ENCODE measurements around the gene AP2B1. TPM values are rescaled to one million over a fixed set of nuclear protein-coding genes. Genes with fewer than 3 reads are reported as not detected.

The AP2B1 gene
- total and polyA plus RNA-seq, 9 of the 15 experiments (the other 6 are each of a cell fraction or from before 2014, with no cell fraction given) = 60.1 to 287 (median 105) TPM

- H3K9me3 ChIP-seq (replicated peaks; ENCODE audit: control insufficient read depth, insufficient read depth, low read depth, low read length) = no peaks in the 10 kb centered on the region
- no peak overlapping the region for H2AFZ ChIP-seq (ENCODE audit: low read depth, low read length)
- no peaks in the 10 kb centered on the region; the same call in 1 of the 2 replicates for H4K20me1 ChIP-seq (replicated peaks; ENCODE audit: control insufficient read depth, insufficient read depth, low read length)
- WGBS (ENCODE audit: insufficient coverage, low coverage, missing lambda C conversion rate) = 5% methylated on average over 5 of the region's 6 CpGs
- no TSS peak for BruUV-seq (replicated peaks)
- ATAC-seq (no peak), FAIRE-seq (no peak), DNase-seq (ENCODE audit: extremely low read depth in 1 of 4, low spot score in 3 of 4) (no peak)
- H3K9me1 ChIP-seq (ENCODE audit: control insufficient read depth, insufficient read depth, low read length) = no peaks in the 10 kb centered on the region
- H3K4me3 ChIP-seq = no peak overlapping the region
- intact Hi-C loops (cut with micrococcal nuclease) = no loop called here
- in situ Hi-C loops (cut with MboI) = no loop called here
- no peaks in the 10 kb centered on the region for H3K36me3 ChIP-seq (ENCODE audit: control insufficient read depth, insufficient read depth, low read length)
- H3K27me3 ChIP-seq (ENCODE audit: control insufficient read depth in 2 of 2, insufficient read depth in 2 of 2, low read length in 2 of 2) = peaks cover 65 to 67% of the 10 kb centered on the region in 2 experiments
- TF ChIP-seq E2F3 (CRISPR knock-in tag; IDR thresholded peaks at IDR 0.05) = no peak
- TF ChIP-seq, protein P1, sequence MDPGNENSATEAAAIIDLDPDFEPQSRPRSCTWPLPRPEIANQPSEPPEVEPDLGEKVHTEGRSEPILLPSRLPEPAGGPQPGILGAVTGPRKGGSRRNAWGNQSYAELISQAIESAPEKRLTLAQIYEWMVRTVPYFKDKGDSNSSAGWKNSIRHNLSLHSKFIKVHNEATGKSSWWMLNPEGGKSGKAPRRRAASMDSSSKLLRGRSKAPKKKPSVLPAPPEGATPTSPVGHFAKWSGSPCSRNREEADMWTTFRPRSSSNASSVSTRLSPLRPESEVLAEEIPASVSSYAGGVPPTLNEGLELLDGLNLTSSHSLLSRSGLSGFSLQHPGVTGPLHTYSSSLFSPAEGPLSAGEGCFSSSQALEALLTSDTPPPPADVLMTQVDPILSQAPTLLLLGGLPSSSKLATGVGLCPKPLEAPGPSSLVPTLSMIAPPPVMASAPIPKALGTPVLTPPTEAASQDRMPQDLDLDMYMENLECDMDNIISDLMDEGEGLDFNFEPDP (CRISPR knock-in tag; IDR thresholded peaks at IDR 0.05) = no peak
- no peak for TF ChIP-seq ETV5 (CRISPR knock-in tag; IDR thresholded peaks at IDR 0.05; ENCODE audit: low read depth)
- TF ChIP-seq ZNF584 (CRISPR knock-in tag; IDR thresholded peaks at IDR 0.05; ENCODE audit: low read depth) = no peak
- no peak for TF ChIP-seq HEY1 (CRISPR knock-in tag; IDR thresholded peaks at IDR 0.05; ENCODE audit: borderline replicate concordance)
- CTCF ChIA-PET (ENCODE audit: low intra/inter-chr PET ratio) = no interaction called here
- H3K27ac ChIP-seq (ENCODE audit: extremely low read depth, low read depth, low read length) = no peak overlapping the region
- H3K4me1 ChIP-seq (replicated peaks in 1 of 2; ENCODE audit: control insufficient read depth in 2 of 2, insufficient read depth in 2 of 2, low read length in 2 of 2) = peaks cover 0 to 5% of the 10 kb centered on the region in 2 experiments; a peak in 2 of 5 replicates
- no peak overlapping the region for H3K4me2 ChIP-seq (ENCODE audit: insufficient read depth, low read length)
- H3K79me2 ChIP-seq (ENCODE audit: control insufficient read depth, insufficient read depth, low read length) = no peaks in the 10 kb centered on the region
- POLR2A ChIA-PET = interaction anchor here (0.6 to 1.2 kb wide), 3 partner anchors 9 to 113 kb away, joined by 3 read pairs; no protein-coding TSS in a partner anchor
- H3K9ac ChIP-seq (ENCODE audit: insufficient read depth in 1 of 2, low read depth in 2 of 2, low read length in 2 of 2) = no peak overlapping the region
Observed at GRCh38 chr17:35775583-35775982, 188.5 kb downstream of the AP2B1 start.

Small RNA genes lying within 50 kb of the gene (small RNA-seq; reads per million reads assigned to genes)
- not detected for gene AC004134.1
- not detected for gene AC015911.1
- gene SNORD7 = 148 reads per million, percentile 99 among the genes with 10 or more reads in this experiment

Other genes with a start within 250 kb of the AP2B1 start
Only the 7 nearest of the 11 such genes appear.
- gene SLFN12, start 154.8 kb upstream of the AP2B1 start, total RNA-seq (2014; rRNA removed) = 0.09 TPM in 1 of 2 replicates, not detected in the other
- 0.07 TPM in 1 of 2 replicates, not detected in the other for gene SLFN12, start 154.8 kb upstream of the AP2B1 start, total RNA-seq (2014; rRNA removed; fragmentation: Illumina TruSeq; extraction: Trizol)
- gene SLFN12, start 154.8 kb upstream of the AP2B1 start, total RNA-seq (2015; rRNA removed; fragmentation: Illumina TruSeq; extraction: Trizol) = not detected in 2 replicates
- gene SLFN12, start 154.8 kb upstream of the AP2B1 start, total RNA-seq (2021) = 0.25 TPM in 1 of 2 replicates, not detected in the other
- gene SLFN12, start 154.8 kb upstream of the AP2B1 start, polyA plus RNA-seq (2011; rRNA removed) = not detected in 2 replicates
- gene SLFN12, start 154.8 kb upstream of the AP2B1 start, polyA plus RNA-seq (2014; fragmentation: Illumina TruSeq; extraction: Trizol) = not detected in 2 replicates
- under 1 TPM in 1 of 2 experiments, not detected in 1; 0.01 TPM for gene SLFN12, start 154.8 kb upstream of the AP2B1 start, polyA plus RNA-seq (2014; fragmentation: Nextera tagmentation; extraction: Ambion mirVana)
- 0.09 TPM in 1 of 2 replicates, not detected in the other for gene SLFN12, start 154.8 kb upstream of the AP2B1 start, polyA plus RNA-seq (2014; rRNA removed)
- 0.24 and 0.27 TPM in 2 replicates for gene SLFN13, start 138.6 kb upstream of the AP2B1 start, total RNA-seq (2014; rRNA removed)
- gene SLFN13, start 138.6 kb upstream of the AP2B1 start, total RNA-seq (2014; rRNA removed; fragmentation: Illumina TruSeq; extraction: Trizol) = 0.04 and 0.10 TPM in 2 replicates
- 0.15 and 0.33 TPM in 2 replicates for gene SLFN13, start 138.6 kb upstream of the AP2B1 start, total RNA-seq (2015; rRNA removed; fragmentation: Illumina TruSeq; extraction: Trizol)
- 0.29 and 0.49 TPM in 2 replicates for gene SLFN13, start 138.6 kb upstream of the AP2B1 start, total RNA-seq (2021)
- 0.17 TPM in 1 of 2 replicates, not detected in the other for gene SLFN13, start 138.6 kb upstream of the AP2B1 start, polyA plus RNA-seq (2011; rRNA removed)
- gene SLFN13, start 138.6 kb upstream of the AP2B1 start, polyA plus RNA-seq (2014; fragmentation: Illumina TruSeq; extraction: Trizol) = 0.09 and 0.17 TPM in 2 replicates
- gene SLFN13, start 138.6 kb upstream of the AP2B1 start, polyA plus RNA-seq (2014; fragmentation: Nextera tagmentation; extraction: Ambion mirVana) = under 1 TPM; 0.06 to 0.11 TPM
- 0.27 and 0.97 TPM in 2 replicates for gene SLFN13, start 138.6 kb upstream of the AP2B1 start, polyA plus RNA-seq (2014; rRNA removed)
- 0.04 TPM in 1 of 2 replicates, not detected in the other for gene SLFN12L, start 49.6 kb upstream of the AP2B1 start, total RNA-seq (2014; rRNA removed)
- 0.07 TPM in 1 of 2 replicates, not detected in the other for gene SLFN12L, start 49.6 kb upstream of the AP2B1 start, total RNA-seq (2014; rRNA removed; fragmentation: Illumina TruSeq; extraction: Trizol)
- gene SLFN12L, start 49.6 kb upstream of the AP2B1 start, total RNA-seq (2015; rRNA removed; fragmentation: Illumina TruSeq; extraction: Trizol) = 0.18 and 0.26 TPM in 2 replicates
- gene SLFN12L, start 49.6 kb upstream of the AP2B1 start, total RNA-seq (2021) = 0.09 and 0.31 TPM in 2 replicates
- 0.04 TPM in 1 of 2 replicates, not detected in the other for gene SLFN12L, start 49.6 kb upstream of the AP2B1 start, polyA plus RNA-seq (2011; rRNA removed)
- 0.09 TPM in 1 of 2 replicates, not detected in the other for gene SLFN12L, start 49.6 kb upstream of the AP2B1 start, polyA plus RNA-seq (2014; fragmentation: Illumina TruSeq; extraction: Trizol)
- gene SLFN12L, start 49.6 kb upstream of the AP2B1 start, polyA plus RNA-seq (2014; fragmentation: Nextera tagmentation; extraction: Ambion mirVana) = under 1 TPM in 1 of 2 experiments, not detected in 1; 0.04 TPM
- gene SLFN12L, start 49.6 kb upstream of the AP2B1 start, polyA plus RNA-seq (2014; rRNA removed) = 0.05 TPM in 1 of 2 replicates, not detected in the other
- gene SLFN14, start 26.5 kb upstream of the AP2B1 start, total RNA-seq (2014; rRNA removed) = 2.7 and 3.0 TPM in 2 replicates
- gene SLFN14, start 26.5 kb upstream of the AP2B1 start, total RNA-seq (2014; rRNA removed; fragmentation: Illumina TruSeq; extraction: Trizol) = 4.0 and 5.1 TPM in 2 replicates
- 1.3 and 1.7 TPM in 2 replicates for gene SLFN14, start 26.5 kb upstream of the AP2B1 start, total RNA-seq (2015; rRNA removed; fragmentation: Illumina TruSeq; extraction: Trizol)
- 3.2 and 4.3 TPM in 2 replicates for gene SLFN14, start 26.5 kb upstream of the AP2B1 start, total RNA-seq (2021)
- 1.2 and 3.9 TPM in 2 replicates for gene SLFN14, start 26.5 kb upstream of the AP2B1 start, polyA plus RNA-seq (2011; rRNA removed)
- gene SLFN14, start 26.5 kb upstream of the AP2B1 start, polyA plus RNA-seq (2014; fragmentation: Illumina TruSeq; extraction: Trizol) = 3.3 and 3.8 TPM in 2 replicates
- gene SLFN14, start 26.5 kb upstream of the AP2B1 start, polyA plus RNA-seq (2014; fragmentation: Nextera tagmentation; extraction: Ambion mirVana) = 1 to 10 TPM; 1.6 to 3.1 TPM
- 2.6 and 3.1 TPM in 2 replicates for gene SLFN14, start 26.5 kb upstream of the AP2B1 start, polyA plus RNA-seq (2014; rRNA removed)
- 4.6 and 5.6 TPM in 2 replicates for gene PEX12, start 8.8 kb upstream of the AP2B1 start, total RNA-seq (2014; rRNA removed)
- gene PEX12, start 8.8 kb upstream of the AP2B1 start, total RNA-seq (2014; rRNA removed; fragmentation: Illumina TruSeq; extraction: Trizol) = 6.4 and 6.8 TPM in 2 replicates
- 5.8 and 6.4 TPM in 2 replicates for gene PEX12, start 8.8 kb upstream of the AP2B1 start, total RNA-seq (2015; rRNA removed; fragmentation: Illumina TruSeq; extraction: Trizol)
- gene PEX12, start 8.8 kb upstream of the AP2B1 start, total RNA-seq (2021) = 5.5 and 6.1 TPM in 2 replicates
- gene PEX12, start 8.8 kb upstream of the AP2B1 start, polyA plus RNA-seq (2011; rRNA removed) = 9.9 and 12.4 TPM in 2 replicates
- 7.9 and 8.4 TPM in 2 replicates for gene PEX12, start 8.8 kb upstream of the AP2B1 start, polyA plus RNA-seq (2014; fragmentation: Illumina TruSeq; extraction: Trizol)
- gene PEX12, start 8.8 kb upstream of the AP2B1 start, polyA plus RNA-seq (2014; fragmentation: Nextera tagmentation; extraction: Ambion mirVana) = 1 to 10 TPM; 4.0 to 6.7 TPM
- 4.5 and 4.9 TPM in 2 replicates for gene PEX12, start 8.8 kb upstream of the AP2B1 start, polyA plus RNA-seq (2014; rRNA removed)
- gene RASL10B, start 144.3 kb downstream of the AP2B1 start, total RNA-seq (2014; rRNA removed) = 0.14 and 0.16 TPM in 2 replicates
- gene RASL10B, start 144.3 kb downstream of the AP2B1 start, total RNA-seq (2014; rRNA removed; fragmentation: Illumina TruSeq; extraction: Trizol) = 0.04 and 0.06 TPM in 2 replicates
- gene RASL10B, start 144.3 kb downstream of the AP2B1 start, total RNA-seq (2015; rRNA removed; fragmentation: Illumina TruSeq; extraction: Trizol) = 0.07 and 0.11 TPM in 2 replicates
- 0.11 and 0.22 TPM in 2 replicates for gene RASL10B, start 144.3 kb downstream of the AP2B1 start, total RNA-seq (2021)
- 0.16 and 0.31 TPM in 2 replicates for gene RASL10B, start 144.3 kb downstream of the AP2B1 start, polyA plus RNA-seq (2011; rRNA removed)
- 0.11 and 0.12 TPM in 2 replicates for gene RASL10B, start 144.3 kb downstream of the AP2B1 start, polyA plus RNA-seq (2014; fragmentation: Illumina TruSeq; extraction: Trizol)
- not detected for gene RASL10B, start 144.3 kb downstream of the AP2B1 start, polyA plus RNA-seq (2014; fragmentation: Nextera tagmentation; extraction: Ambion mirVana)
- 0.03 and 0.27 TPM in 2 replicates for gene RASL10B, start 144.3 kb downstream of the AP2B1 start, polyA plus RNA-seq (2014; rRNA removed)
- gene GAS2L2, start 165.9 kb downstream of the AP2B1 start, total RNA-seq (2014; rRNA removed) = not detected in 2 replicates
- not detected in 2 replicates for gene GAS2L2, start 165.9 kb downstream of the AP2B1 start, total RNA-seq (2014; rRNA removed; fragmentation: Illumina TruSeq; extraction: Trizol)
- gene GAS2L2, start 165.9 kb downstream of the AP2B1 start, total RNA-seq (2015; rRNA removed; fragmentation: Illumina TruSeq; extraction: Trizol) = not detected in 2 replicates
- gene GAS2L2, start 165.9 kb downstream of the AP2B1 start, total RNA-seq (2021) = not detected in 2 replicates
- gene GAS2L2, start 165.9 kb downstream of the AP2B1 start, polyA plus RNA-seq (2011; rRNA removed) = not detected in 2 replicates
- not detected in 2 replicates for gene GAS2L2, start 165.9 kb downstream of the AP2B1 start, polyA plus RNA-seq (2014; fragmentation: Illumina TruSeq; extraction: Trizol)
- not detected for gene GAS2L2, start 165.9 kb downstream of the AP2B1 start, polyA plus RNA-seq (2014; fragmentation: Nextera tagmentation; extraction: Ambion mirVana)
- not detected in 2 replicates for gene GAS2L2, start 165.9 kb downstream of the AP2B1 start, polyA plus RNA-seq (2014; rRNA removed)

Data from K562 (cell line).